NCI-H1436 (cell line): ENCODE data around the gene OGFOD2.

Experiments
- DNase-seq: peaks from one replicate; lab custom pipeline; 2025; lab: John Stamatoyannopoulos, UW

Gene OGFOD2

GRCh38 chr12:122989225-122989839 lies 14.3 kb downstream of the OGFOD2 start:
- DNase-seq: no peak

GRCh38 chr12:122989874-122990419 lies 14.9 kb downstream of the OGFOD2 start:
- no peak for DNase-seq

GRCh38 chr12:122990561-122990960 lies 15.5 kb downstream of the OGFOD2 start:
- no peak for DNase-seq

- DNase-seq: no peak
Observed at GRCh38 chr12:122990961-122991622, 16.0 kb downstream of the OGFOD2 start.

GRCh38 chr12:122991623-122992275 lies 16.7 kb downstream of the OGFOD2 start:
- DNase-seq: no peak

- DNase-seq: no peak
Observed at GRCh38 chr12:122992386-122992785, 17.3 kb downstream of the OGFOD2 start.

GRCh38 chr12:122994140-122994675 lies 19.2 kb downstream of the OGFOD2 start:
- no peak for DNase-seq

GRCh38 chr12:122994781-122995502 lies 19.9 kb downstream of the OGFOD2 start:
- DNase-seq: no peak

- no peak for DNase-seq
Observed at GRCh38 chr12:122995503-122996187, 20.6 kb downstream of the OGFOD2 start.

GRCh38 chr12:122996188-122996601 lies 21.2 kb downstream of the OGFOD2 start:
- no peak for DNase-seq

- no peak for DNase-seq
Observed at GRCh38 chr12:122996621-122997342, 21.7 kb downstream of the OGFOD2 start.

- DNase-seq: no peak
Observed at GRCh38 chr12:122997343-122998250, 22.6 kb downstream of the OGFOD2 start.

- DNase-seq: no peak
Observed at GRCh38 chr12:122998316-122998715, 23.3 kb downstream of the OGFOD2 start.

- DNase-seq: no peak
Observed at GRCh38 chr12:122999196-122999946, 24.3 kb downstream of the OGFOD2 start.

- DNase-seq: no peak
Observed at GRCh38 chr12:122999986-123000420, 25.0 kb downstream of the OGFOD2 start.

- no peak for DNase-seq
Observed at GRCh38 chr12:123000578-123000977, 25.5 kb downstream of the OGFOD2 start.

GRCh38 chr12:123001464-123001863 lies 26.4 kb downstream of the OGFOD2 start:
- DNase-seq: no peak

- DNase-seq: no peak
Observed at GRCh38 chr12:123003257-123003656, 28.2 kb downstream of the OGFOD2 start.

- DNase-seq: no peak
Observed at GRCh38 chr12:123004287-123004686, 29.2 kb downstream of the OGFOD2 start.
